Middle frontal gyrus (tissue), 1 donor: Measurements from ENCODE around the gene CCR5AS.

Source experiments
- DNase-seq: peaks from one replicate; pipeline ENCODE4 v3.0.0-alpha.2; 2015; ENCODE audit warnings: low spot score; ENCODE audit errors: extremely low spot score

Gene CCR5AS

DNA sequence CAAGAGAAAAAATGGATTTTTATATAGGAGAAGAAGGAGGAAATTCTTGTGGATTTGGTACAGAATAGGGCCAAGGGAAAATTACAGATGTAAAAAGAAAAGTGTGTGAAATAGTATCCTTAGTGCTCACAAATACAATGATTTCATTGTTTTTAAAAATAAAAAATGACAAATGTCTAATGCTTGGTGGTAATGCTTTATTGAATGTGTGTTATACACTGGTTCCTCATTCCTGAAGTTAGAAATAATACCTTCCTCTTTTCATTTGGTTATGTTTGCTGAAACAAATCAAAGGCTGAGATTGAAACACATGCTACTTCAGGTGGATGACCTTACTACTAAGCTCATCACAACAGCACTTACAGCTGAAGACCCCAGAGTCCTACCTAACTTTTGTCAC lies 90.7 kb downstream of the CCR5AS start:
- DNase-seq: no peak

GRCh38 chr3:46314517-46314916 lies 92.3 kb downstream of the CCR5AS start:
- DNase-seq: no peak
